Stimulated activated CD8-positive, alpha-beta memory T cell treated with anti-CD3 and anti-CD28 coated beads, Interleukin-7, amount 100 ng/mL, for 24 hours (primary cell): Measurements from ENCODE around the gene TEKTIP1.
A peak's percentile ranks its signal among the peaks of the same experiment; 100 is the strongest.

Experiments
- DNase-seq: peaks from one replicate; pipeline ENCODE4 v3.0.0-alpha.2; 2020; ENCODE audit warnings: low read depth

Gene TEKTIP1

DNA sequence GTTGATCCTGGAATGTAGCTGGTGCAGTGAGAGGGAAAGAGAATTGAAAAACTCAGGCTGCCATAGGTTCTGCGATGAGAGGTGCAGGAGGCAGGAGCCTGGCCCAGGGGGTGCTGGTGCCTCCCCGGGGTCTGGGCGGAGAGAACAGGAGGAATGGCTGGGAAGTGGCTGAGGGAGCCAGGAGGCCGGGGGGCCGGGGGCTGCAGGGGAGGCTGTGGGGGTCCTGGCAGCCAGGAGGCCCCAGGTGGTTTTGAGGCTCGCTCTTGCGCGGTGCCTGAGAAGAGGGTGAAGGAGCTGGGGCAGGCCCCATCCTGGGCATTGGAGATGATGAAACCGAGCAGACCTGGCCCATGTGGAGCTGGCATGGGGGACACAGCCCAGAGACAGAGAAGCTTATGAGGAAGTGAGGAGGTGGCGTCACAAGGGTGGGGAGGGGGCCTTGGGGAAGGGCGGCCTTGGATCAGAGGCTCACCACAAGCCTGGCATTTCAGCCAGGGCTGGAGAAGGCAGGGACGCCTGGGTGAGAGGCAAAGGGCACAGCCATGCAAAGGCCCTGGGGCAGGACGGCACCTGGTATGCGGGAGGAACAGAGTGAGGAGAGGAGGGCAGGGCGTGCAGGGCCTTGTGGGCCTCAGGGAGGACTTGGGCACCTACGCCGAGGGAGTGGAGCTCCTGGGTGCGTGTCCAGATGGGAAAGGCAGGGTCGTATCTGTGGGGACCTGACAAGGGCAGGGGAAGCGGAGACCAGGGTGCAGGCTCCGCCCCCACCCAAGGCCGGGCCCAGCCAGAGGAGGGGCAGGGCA is 1.3 kb upstream of the TEKTIP1 start:
- DNase-seq: no peak

DNA sequence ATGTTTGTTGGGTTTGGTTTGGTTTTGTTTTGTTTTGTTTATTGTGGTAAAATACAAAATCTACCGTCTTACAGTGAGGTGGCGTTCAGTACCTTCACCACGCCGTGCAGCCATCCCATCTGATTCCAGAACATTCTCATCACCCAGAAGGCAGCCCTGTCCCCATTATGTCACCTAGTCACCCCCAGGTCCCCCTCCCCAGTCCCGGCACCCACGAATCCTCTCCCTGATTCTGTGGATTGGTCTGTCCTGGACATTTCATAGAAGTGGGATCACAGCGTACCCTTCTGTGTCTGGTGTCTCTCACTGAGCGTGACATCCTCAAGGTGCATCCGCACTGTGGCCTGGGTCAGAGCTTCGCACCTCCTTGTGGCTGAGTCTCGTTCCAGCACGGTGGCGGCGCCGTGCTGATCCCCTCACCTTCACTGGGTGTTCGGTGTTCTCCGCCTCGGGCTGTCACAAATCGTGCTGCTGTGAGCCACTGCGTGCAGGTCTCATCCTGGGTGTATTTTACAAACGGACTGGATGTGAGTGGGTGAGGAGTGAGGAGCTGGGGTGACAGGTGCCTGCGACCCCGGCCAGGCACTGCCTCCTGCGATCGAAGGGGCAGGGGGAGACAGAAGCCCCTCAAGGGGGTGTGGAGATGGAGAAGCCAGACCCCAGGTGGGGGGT is 580 bp upstream of the TEKTIP1 start:
- DNase-seq: no peak

DNA sequence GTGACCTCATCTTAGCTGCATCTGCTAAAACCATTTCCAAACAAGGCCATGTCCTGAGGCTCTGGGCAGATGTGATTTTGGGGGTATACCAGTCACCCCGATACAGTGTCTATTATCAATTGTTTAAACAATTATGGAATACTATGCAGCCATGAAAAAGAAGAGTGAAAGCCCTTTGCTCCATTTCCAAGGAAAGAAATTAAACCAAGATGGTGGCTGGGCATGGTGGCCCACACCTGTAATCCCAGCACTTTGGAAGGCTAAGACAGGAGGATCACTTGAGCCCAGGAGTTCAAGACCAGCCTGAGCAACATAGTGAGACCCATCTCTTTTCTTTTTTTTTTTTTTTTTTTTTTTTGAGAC is 763 bp downstream of the TEKTIP1 start:
- no peak for DNase-seq

DNA sequence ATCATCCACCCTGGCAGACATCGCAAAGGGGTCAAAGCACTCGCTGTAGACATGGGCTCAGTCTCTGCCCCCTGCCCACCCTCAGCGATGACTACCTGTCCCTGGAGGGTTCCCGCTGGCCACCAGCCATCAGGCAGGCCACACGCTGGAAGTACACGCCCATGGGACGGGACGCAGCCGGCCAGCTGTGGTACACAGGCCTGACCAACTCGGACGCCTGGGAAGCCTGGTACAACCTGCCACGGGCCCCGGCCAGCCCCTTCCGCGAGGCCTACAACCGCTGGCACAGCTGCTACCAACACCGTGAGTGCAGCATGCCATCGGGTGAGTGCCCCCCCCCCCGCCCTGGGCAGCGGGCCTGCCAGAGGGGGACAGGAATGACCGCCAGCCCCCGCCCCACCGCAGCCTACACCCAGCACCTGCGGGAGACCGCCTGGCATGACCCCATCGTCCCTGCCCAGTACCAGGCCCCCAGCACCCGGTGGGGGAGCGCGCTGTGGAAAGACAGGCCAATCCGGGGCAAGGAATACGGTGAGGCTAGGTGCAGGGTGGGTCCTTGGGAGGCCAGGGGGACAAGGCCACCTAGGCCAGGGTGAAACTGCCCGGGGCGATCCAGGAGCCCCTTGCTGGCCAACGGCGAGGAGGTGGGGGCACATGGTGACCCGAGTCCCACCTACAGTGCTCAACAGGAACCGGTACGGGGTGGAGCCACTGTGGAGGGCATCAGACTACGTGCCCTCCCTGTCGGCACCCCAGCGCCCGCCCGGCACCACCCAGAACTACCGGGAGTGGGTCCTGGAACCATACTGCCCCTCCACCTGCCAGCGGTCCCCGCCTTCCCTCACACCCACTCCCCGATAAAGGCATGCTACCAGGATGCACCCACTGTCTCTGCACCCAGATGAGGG is 4.4 kb downstream of the TEKTIP1 start:
- no peak for DNase-seq

DNA sequence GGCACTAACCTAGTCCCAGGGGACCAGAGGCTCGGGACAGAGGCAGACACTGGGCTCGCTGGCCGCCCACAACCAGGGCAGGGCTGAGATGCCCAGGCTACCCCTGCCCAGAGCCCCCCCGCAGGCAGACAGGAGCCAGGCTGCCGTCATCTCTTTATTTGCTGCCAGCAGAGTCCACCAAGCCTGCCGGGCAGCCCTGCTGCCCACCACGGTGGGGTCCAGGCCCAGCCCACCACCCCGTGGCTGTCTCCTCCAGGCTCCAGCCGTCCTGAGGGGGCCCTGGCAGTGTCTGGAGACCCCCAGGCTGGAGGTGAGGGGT is 5.0 kb downstream of the TEKTIP1 start:
- no peak for DNase-seq

DNA sequence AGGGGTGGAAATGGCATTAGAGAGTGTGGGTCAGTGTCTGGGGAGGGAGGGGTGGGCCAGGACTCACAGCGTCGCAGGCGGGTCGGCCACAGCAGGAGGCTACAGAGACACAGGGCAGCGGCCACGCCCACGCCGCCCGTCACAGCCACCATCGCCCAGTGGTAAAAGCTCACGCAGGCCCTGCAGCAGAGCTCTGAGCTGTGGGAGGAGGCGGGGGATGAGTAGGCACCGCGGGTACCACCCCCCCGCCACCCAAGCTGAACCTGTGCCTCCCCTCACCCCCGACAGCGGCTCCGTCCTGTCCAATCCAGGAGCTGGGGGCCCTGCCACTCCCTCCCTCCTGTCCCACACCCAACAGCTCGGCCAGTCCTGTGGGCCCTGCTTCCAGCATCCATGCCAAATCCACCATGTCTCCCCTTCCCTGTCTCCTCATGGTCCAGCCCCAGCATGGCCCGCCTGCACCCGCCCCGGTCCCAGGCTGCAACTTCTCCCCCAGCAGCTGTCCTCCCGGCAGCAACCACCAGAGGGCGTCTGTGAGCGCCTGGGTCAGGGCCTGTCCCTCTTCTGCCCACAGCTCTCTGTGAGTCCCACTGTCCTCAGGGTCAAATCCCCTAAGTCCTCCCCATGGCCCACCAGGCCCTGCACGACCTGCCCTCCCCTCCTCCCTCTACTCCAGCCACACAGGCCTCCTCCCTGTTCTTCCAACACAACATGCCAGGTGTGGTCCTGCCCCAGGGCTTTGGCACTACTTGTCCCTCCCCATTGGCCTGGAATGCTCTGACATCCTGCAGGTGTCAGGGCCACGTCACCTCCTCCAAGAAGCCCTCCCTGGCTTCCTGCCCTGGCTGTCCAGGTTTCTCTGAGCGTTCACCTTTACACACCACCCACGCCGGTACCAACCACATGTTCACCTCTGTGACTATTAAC is 6.0 kb downstream of the TEKTIP1 start:
- peak; percentile 70 for DNase-seq

DNA sequence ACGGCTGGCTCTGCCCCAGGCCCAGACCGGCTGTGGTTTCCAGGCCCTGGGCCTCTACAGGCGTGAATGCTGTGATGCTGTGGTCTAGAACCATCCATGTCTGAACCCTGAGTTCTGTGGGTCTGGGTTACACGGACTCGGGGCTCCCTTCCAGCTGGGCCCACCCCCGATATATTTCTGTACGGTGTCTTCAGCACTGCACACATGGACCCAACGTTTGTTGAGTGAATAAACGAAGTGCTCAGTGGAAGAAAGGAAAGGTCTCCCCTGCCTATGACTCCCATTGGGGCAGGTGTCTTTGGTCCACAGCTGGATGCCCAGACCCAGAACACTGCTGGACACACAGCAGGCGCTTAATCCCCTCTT is 6.7 kb downstream of the TEKTIP1 start:
- DNase-seq: no peak

DNA sequence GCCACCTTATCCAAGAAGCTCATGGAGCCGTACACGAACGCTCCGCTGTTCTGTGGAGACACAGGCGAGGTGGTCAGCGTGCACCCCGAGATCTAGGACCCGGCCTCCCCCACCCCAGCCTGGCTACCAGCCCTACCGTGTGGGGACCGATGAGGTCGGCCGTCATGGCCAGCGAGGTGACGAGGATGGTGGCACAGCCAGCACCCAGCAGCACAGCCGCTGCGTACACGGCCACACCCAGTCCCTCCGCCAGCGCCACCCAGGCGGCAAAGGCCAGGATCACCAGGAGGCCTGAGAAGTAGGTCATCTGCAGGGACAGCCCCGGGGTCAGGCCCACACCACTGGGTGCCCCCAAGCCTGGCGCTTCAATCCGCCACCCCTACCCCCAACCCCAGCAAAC is 7.1 kb downstream of the TEKTIP1 start:
- DNase-seq: no peak

DNA sequence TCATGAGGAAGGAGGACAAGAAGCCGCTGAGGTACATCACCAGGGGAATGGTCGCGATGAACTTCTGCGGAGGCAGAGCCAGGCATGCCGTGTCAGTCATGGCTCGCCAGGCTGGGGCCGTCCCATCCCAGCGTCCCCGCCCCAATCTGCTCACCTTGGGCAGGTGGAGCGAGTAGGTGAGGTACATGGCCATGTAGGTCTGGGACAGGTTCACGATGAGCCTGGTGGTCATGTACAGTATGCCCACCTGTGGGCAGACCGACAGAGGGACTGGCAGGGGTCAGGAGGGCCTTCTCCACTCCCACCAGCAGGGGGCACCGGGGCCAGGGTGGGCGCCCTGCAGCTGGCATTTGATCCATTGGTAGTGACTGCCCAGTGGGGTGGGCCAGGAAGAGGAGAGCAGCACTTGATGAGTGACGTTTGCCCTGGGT is 8.3 kb downstream of the TEKTIP1 start:
- DNase-seq: no peak

DNA sequence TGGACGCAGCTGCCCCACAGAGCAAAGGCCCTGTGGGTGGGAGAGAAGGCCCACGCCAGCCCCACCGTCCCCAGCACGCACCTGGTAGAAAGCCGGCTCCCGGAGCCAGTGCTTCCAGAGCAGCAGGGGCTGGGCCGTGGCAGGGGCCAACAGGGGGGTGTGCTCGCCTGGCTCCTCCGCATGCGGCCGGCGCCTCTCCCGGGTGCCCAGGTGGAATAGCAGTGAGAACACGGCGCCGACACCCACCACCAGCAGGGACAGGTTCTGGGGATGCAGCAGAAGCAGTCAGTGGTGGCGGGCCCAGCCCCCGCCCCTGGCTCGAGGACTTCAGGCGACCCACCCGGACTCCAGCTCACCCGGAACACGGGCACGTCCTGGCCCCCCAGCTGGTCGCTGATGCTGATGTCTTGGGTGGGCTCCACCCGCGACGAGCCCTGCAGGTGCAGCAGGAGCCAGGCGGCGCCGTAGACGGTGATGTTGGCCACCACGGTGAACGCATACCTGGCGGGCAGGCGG is 8.9 kb downstream of the TEKTIP1 start:
- no peak for DNase-seq

DNA sequence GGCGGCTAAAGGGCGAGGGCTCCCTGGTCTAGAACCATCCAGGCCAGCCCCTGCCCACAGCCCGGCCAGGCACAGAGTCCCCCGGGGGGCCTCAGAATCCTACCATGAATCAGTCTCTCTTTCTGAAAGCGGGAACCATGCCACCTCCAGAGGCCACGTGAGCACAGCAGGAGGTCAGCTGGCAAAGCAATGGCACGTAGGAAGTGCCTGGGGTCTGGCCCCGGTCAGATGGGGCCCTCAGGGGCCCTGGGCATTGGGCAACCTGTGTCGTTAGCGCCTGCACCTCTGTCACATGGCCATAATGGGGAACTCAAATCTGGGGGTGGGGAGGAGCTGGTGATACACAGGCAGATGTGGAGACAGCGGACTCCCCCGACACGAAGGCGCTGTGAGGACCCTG is 9.6 kb downstream of the TEKTIP1 start:
- DNase-seq: no peak

DNA sequence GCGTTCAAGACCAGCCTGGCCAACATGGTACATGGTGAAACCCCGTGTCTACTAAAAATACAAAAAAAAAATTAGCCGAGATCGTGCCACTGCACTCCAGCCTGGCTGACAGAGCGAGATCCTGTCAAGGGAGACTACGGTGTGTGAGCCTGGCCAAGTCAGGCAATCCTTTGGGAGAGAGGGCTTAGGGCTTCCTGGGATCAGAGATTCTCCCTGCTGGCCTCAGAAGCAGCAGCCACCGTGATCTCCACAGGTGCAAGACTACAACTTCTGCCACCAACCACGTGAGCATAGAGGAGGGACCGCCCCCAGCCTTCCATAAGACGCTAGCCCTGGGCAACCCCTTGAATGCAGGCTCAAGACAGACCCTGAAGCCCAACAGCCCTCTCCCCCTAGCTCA is 10.8 kb downstream of the TEKTIP1 start:
- no peak for DNase-seq

DNA sequence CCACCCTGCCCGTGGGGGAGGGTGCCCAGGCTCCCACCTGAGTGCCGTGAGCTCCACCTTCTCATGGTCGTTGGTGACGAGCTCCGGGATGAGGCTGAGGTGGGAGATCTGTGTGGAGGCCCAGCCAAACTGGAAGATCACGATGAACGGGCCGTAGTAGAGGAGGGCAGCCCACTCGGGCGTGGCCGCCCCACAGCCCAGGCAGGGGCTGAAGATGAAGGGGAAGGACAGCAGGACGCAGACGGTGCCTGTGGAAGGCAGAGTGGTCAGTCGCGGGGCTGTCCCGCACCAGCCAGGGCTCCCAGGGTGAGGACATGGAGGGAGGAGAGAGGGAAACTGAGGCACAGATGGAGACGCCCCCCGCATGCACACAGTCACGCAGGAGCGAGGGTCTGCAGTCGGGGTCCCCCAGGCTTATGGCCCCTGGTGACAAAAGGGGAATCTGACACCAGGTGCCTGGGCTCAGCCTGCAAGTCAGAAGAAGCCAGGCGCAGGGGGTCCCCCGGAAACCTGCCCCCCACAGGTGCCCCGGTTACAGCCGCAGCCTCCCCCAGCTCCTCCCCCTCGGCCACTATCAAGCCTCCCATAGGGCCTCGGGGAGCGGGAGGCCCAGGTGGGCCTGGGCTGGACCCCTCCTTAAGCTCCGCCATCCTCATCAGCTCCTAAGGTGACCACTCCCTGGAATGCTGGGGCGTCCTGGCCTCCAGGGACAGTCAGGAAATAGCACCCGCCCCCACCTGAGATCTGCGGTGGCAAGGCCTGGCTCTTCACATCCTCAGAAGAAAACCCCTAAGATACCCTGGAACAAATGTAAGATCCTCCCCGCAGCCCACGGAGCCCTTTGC is 12.2 kb downstream of the TEKTIP1 start:
- DNase-seq: no peak

DNA sequence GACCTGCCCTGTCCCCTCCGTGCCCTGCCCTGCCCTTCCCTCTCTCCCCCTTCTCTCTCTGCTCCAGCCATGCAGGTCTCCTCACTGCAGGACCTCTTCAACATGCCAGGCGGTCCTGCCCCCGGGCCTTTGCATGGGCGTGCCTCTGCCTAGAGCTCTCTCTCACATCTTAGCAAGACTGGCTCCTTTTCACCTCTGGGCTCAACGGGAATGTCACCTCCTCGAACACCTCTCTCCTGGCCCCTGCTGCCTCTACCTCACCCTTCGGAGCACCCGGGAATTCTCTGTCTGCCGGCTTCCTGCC is 12.8 kb downstream of the TEKTIP1 start:
- DNase-seq: no peak

DNA sequence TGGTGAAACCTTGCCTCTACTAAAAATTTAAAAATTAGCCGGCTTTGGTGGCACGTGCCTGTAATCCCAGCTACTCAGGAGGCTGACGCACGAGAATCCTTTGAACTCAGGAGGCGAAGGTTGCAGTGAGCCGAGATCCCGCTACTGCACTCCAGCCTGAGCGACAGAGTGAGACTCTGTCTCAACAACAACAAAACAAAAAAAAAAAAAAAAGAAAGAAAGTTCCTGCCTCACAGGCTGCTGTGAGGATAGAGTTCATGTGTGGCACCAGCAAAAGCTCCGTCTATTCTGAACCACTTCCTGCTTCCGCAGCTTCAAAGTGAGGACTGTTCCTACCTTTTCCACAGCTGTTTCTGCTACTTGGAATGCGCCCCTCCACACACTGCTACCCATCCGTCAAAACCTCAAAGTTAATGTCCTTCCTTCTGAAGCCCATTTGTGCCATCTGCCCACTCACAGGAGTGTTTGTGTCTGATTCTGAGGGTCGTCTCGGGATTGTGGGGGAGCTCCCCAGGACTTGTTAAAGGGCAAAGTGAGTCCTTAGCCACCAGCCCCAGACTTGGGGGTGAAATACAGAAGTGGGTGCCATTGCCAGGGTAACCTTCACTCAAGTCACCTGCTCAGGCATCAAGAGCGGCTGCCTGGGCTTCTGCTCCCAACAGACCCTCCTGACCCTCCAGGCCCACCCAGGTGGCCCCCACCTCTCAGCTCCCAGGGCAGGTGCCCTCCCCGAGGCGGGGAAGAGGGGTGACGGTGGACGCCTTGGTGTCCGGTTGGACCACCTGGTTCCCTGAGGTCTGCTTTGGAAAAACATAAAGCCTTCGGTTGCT is 15.5 kb downstream of the TEKTIP1 start:
- no peak for DNase-seq

DNA sequence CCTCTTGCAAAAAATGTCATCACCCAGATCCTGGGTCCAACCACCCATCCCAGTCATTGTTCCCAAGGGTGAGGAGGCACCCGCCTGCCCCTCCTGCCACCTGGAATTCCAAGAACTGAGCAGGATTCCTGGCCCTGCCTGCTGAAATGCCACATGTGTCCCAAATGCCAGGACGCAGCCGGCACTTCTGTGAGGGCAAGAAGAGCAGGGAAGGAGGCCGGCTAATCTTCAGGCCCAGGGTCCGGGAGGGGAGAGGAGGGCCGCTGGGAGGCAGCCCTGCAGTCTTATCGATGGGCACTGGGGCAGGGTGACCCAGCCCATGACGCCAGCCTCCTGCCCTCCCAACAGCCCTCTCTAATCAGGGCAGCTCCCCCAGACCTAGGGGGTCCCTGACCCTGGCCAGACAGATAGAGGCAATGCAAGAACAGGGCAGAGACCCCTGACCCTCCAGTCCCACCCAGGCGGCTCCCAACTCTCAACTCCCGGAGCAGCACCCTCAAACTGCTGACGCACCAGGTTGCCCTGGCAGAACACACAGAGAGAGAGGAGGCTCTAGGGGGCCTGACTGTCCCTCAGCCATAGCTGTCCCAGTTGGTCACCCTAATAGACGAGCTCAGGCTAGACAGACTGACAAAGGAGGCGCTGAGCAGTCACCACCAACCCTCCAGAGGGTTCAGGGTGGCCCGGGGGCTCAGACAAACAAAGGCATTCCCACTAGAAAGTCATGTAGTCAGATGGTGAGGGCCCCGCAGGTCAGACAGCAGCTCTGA is 16.9 kb downstream of the TEKTIP1 start:
- DNase-seq: no peak

DNA sequence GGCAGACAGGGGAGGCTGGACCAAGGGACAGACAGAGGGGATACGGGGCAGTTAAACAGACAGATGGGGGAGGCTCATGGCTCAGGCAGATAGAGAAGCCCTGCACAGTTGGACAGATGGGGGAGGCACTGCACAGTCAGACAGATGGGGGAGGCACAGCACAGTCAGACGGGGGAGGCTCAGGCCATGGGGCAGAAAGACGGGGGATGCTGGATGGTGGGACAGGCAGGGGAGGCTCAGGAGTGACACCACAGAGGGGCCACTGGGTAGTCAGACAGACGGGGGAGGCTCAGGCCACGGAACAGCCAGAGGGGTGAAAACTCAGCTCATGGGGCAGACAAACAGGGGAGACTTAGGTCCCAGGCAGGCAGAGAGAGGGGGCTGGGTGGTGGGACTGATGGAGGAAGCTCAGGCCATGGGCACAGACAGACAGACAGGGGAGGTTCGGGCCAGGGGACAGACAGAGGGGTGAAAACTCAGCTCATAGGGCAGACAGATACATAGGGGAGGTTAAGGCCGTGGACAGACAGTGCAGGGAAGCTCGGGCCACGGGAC is 17.5 kb downstream of the TEKTIP1 start:
- DNase-seq: no peak

DNA sequence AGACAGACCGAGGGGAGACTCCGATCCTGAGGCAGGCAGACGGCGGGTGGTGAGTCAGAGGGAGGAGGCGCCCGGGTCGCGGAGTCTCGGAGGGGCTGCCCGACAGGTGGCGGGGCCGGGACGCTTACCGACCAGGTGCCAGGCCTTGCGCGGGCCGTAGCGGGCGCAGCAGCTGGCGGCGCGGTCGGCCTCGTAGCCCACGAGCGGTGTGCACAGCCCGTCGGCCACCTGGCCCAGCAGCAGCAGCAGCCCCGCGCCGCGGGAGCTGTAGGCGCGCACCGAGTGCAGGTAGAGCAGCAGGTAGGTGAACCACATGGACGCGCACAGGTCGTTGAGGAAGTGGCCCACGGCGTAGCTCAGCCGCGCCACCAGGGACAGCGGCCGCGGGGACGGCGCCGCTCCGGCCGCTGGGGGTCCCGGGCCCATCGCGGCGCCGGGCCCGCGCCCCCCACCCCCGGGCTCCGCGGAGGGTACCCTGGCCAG is 18.0 kb downstream of the TEKTIP1 start:
- DNase-seq: peak; percentile 30
